OCI-LY7 (cell line): ENCODE measurements around the gene ZNF91.

Experiments used
- EZH2phosphoT487 ChIP-seq: fragments of 200-600 bp; sonication (generic); IDR thresholded peaks from 2 replicates; pipeline ENCODE4 v1.6.1; 2018; ENCODE audit warnings: low read depth, borderline replicate concordance, mild to moderate bottlenecking, mixed run types, antibody characterized with exemption, low read length, moderate library complexity, mixed read lengths
- TF ChIP-seq, protein P1 (sequence below): fragments of 200-600 bp; sonication (generic); conservative IDR thresholded peaks from 2 replicates; pipeline ENCODE4 v1.5.1; 2014; ENCODE audit warnings: mild to moderate bottlenecking, antibody characterized with exemption, low read length, moderate library complexity, mixed read lengths

DNA sequence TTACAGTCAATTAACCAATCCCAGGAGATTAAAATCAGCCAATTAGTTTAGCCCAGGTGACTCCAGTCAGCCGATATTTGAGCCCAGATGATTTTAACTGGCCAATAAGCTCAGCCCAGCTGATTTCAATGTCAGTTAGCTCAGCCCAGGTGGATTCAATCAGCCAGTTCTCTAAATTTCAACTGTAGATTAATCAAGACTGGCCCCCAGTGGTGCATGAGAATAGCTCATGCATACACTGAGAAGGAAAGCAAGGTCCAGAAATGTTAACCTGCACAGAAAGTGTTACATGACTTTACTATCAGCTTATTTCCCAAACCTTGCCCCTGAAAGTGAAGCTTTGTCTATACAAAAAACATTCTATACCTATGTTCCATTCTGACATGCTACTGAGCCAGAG, 89.7 kb downstream of the ZNF91 start:
- TF ChIP-seq, protein P1, sequence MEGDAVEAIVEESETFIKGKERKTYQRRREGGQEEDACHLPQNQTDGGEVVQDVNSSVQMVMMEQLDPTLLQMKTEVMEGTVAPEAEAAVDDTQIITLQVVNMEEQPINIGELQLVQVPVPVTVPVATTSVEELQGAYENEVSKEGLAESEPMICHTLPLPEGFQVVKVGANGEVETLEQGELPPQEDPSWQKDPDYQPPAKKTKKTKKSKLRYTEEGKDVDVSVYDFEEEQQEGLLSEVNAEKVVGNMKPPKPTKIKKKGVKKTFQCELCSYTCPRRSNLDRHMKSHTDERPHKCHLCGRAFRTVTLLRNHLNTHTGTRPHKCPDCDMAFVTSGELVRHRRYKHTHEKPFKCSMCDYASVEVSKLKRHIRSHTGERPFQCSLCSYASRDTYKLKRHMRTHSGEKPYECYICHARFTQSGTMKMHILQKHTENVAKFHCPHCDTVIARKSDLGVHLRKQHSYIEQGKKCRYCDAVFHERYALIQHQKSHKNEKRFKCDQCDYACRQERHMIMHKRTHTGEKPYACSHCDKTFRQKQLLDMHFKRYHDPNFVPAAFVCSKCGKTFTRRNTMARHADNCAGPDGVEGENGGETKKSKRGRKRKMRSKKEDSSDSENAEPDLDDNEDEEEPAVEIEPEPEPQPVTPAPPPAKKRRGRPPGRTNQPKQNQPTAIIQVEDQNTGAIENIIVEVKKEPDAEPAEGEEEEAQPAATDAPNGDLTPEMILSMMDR = peak; percentile 49
- no peak for TF ChIP-seq EZH2phosphoT487
